H9 (cell line): ENCODE measurements around the gene CCDC12. TPM values are rescaled to one million over a fixed set of nuclear protein-coding genes. Genes with fewer than 3 reads are reported as not detected.

ENCODE experiments used
- DNase-seq: peaks from one replicate; pipeline ENCODE4 v3.0.0-alpha.2; 2017
- H2AFZ ChIP-seq: one replicate; pipeline ENCODE4 v1.6.1; 2013; ENCODE audit warnings: mild to moderate bottlenecking, low read length, control low read depth, moderate library complexity
- H2AK5ac ChIP-seq: 2 replicates; pipeline ENCODE4 v1.6.1; 2013; ENCODE audit warnings: low read length, control low read depth, mixed read lengths; ENCODE audit not compliant: insufficient read length
- H2BK120ac ChIP-seq: one replicate; pipeline ENCODE4 v1.6.1; 2013; ENCODE audit warnings: low read depth, mild to moderate bottlenecking, low read length, control low read depth, inconsistent platforms; ENCODE audit not compliant: poor library complexity, severe bottlenecking
- H2BK12ac ChIP-seq: 2 replicates; pipeline ENCODE4 v1.6.1; 2013; ENCODE audit warnings: low read length, control low read depth, mixed read lengths, low read depth; ENCODE audit not compliant: insufficient read length
- H2BK15ac ChIP-seq: 2 replicates; pipeline ENCODE4 v1.6.1; 2013; ENCODE audit warnings: low read depth, low read length, control low read depth
- H2BK20ac ChIP-seq: one replicate; pipeline ENCODE4 v1.6.1; 2013; ENCODE audit warnings: low read depth, mild to moderate bottlenecking, low read length, control low read depth, inconsistent platforms; ENCODE audit not compliant: poor library complexity, severe bottlenecking
- H2BK5ac ChIP-seq: 2 replicates; pipeline ENCODE4 v1.6.1; 2013; ENCODE audit warnings: low read length, control low read depth, mixed read lengths; ENCODE audit not compliant: insufficient read length
- H3K14ac ChIP-seq: 2 replicates; pipeline ENCODE4 v1.6.1; 2013; ENCODE audit warnings: low read length, control low read depth; ENCODE audit not compliant: insufficient read depth
- H3K18ac ChIP-seq: 2 replicates; pipeline ENCODE4 v1.6.1; 2013; ENCODE audit warnings: low read depth, mild to moderate bottlenecking, mixed read lengths, low read length, control low read depth; ENCODE audit not compliant: insufficient read length
- H3K23ac ChIP-seq: 2 replicates; pipeline ENCODE4 v1.6.1; 2013; ENCODE audit warnings: low read length, control low read depth, mixed read lengths, low read depth; ENCODE audit not compliant: insufficient read length
- H3K23me2 ChIP-seq: 2 replicates; pipeline ENCODE4 v1.6.1; 2013; ENCODE audit warnings: low read depth, mild to moderate bottlenecking, mixed read lengths, low read length, control low read depth; ENCODE audit not compliant: insufficient read length, poor library complexity, severe bottlenecking
- H3K27ac ChIP-seq: 2 replicates; pipeline ENCODE4 v1.5.1; 2013; ENCODE audit warnings: low read length, control low read depth, mixed read lengths, low read depth; ENCODE audit not compliant: insufficient read length
- H3K27me3 ChIP-seq: 2 replicates; pipeline ENCODE4 v1.6.1; 2013; ENCODE audit warnings: low read length, control low read depth, inconsistent platforms; ENCODE audit not compliant: insufficient read depth
- H3K4ac ChIP-seq: 2 replicates; pipeline ENCODE4 v1.6.1; 2013; ENCODE audit warnings: low read depth, mild to moderate bottlenecking, control low read depth, inconsistent platforms, low read length, moderate library complexity
- H3K4me1 ChIP-seq: 2 replicates; pipeline ENCODE4 v1.6.1; 2013; ENCODE audit warnings: low read length, control low read depth, inconsistent platforms; ENCODE audit not compliant: insufficient read depth
- H3K4me2 ChIP-seq: 2 replicates; pipeline ENCODE4 v1.6.1; 2013; ENCODE audit warnings: low read length, control low read depth, mixed read lengths; ENCODE audit not compliant: insufficient read length, insufficient read depth
- H3K56ac ChIP-seq: 2 replicates; pipeline ENCODE4 v1.6.1; 2013; ENCODE audit warnings: low read depth, mild to moderate bottlenecking, mixed read lengths, low read length, control low read depth; ENCODE audit not compliant: insufficient read length
- H3K79me1 ChIP-seq: 2 replicates; pipeline ENCODE4 v1.6.1; 2013; ENCODE audit warnings: low read depth, mild to moderate bottlenecking, moderate library complexity, low read length, control low read depth, inconsistent platforms; ENCODE audit not compliant: insufficient read depth, poor library complexity, severe bottlenecking
- H3K79me2 ChIP-seq: 2 replicates; pipeline ENCODE4 v1.6.1; 2013; ENCODE audit warnings: low read length, control low read depth, inconsistent platforms; ENCODE audit not compliant: insufficient read depth
- H3K9ac ChIP-seq: 2 replicates; pipeline ENCODE4 v1.6.1; 2013; ENCODE audit warnings: low read length, control low read depth, mixed read lengths; ENCODE audit not compliant: insufficient read length; ENCODE audit errors: extremely low read depth
- H3K9me3 ChIP-seq: one replicate; pipeline ENCODE4 v1.6.1; 2013; ENCODE audit warnings: low read depth, low read length, inconsistent platforms; ENCODE audit not compliant: control insufficient read depth
- H3T11ph ChIP-seq: one replicate; pipeline ENCODE4 v1.6.1; 2013; ENCODE audit warnings: mild to moderate bottlenecking, low read length, control low read depth, inconsistent platforms
- H4K20me1 ChIP-seq: one replicate; pipeline ENCODE4 v1.6.1; 2013; ENCODE audit not compliant: control insufficient read depth, insufficient read length, insufficient read depth
- H4K5ac ChIP-seq: 2 replicates; pipeline ENCODE4 v1.6.1; 2013; ENCODE audit warnings: low read depth, mild to moderate bottlenecking, mixed read lengths, low read length, control low read depth; ENCODE audit not compliant: insufficient read length
- H4K8ac ChIP-seq: replicated peaks from 2 replicates; pipeline ENCODE4 v1.6.1; 2013; ENCODE audit warnings: low read length, control low read depth, mixed read lengths, low read depth; ENCODE audit not compliant: insufficient read length
- H4K91ac ChIP-seq: 2 replicates; pipeline ENCODE4 v1.6.1; 2013; ENCODE audit warnings: low read depth, mild to moderate bottlenecking, moderate library complexity, mixed read lengths, low read length, control low read depth; ENCODE audit not compliant: insufficient read length
- H3K27ac Mint-ChIP-seq, 3 experiments: 2 replicates in 2 of 3; 3 replicates in 1 of 3; pipeline ENCODE4 v1.8.0; 2020 to 2021; ENCODE audit warnings: mixed read lengths in 3 of 3, mild to moderate bottlenecking in 1 of 3, moderate library complexity in 1 of 3
- H3K27me3 Mint-ChIP-seq: 2 replicates; pipeline ENCODE4 v1.8.0; 2021; ENCODE audit warnings: low read depth, mild to moderate bottlenecking, moderate library complexity, mixed read lengths
- H3K36me3 Mint-ChIP-seq, 3 experiments: 2 replicates in 2 of 3; 3 replicates in 1 of 3; pipeline ENCODE4 v1.8.0; 2020 to 2021; ENCODE audit warnings: low read depth in 3 of 3, mixed read lengths in 3 of 3; ENCODE audit not compliant: insufficient read depth in 1 of 3
- H3K4me1 Mint-ChIP-seq, 2 experiments: 2 replicates each; pipeline ENCODE4 v1.8.0; 2020; ENCODE audit warnings: mixed read lengths in 2 of 2
- H3K4me3 Mint-ChIP-seq, 2 experiments: 2 replicates in 1 of 2; 3 replicates in 1 of 2; pipeline ENCODE4 v1.8.0; 2020 to 2021; ENCODE audit warnings: mild to moderate bottlenecking in 2 of 2, mixed read lengths in 2 of 2, moderate library complexity in 1 of 2
- H3K9me3 Mint-ChIP-seq, 2 experiments: 2 replicates in 1 of 2; 3 replicates in 1 of 2; pipeline ENCODE4 v1.8.0; 2020; ENCODE audit warnings: mild to moderate bottlenecking in 2 of 2, mixed read lengths in 2 of 2, moderate library complexity in 1 of 2
- CTCF ChIP-seq: fragments of 200-600 bp; sonication (generic); conservative IDR thresholded peaks from 3 replicates; pipeline ENCODE4 v1.8.0; 2021; ENCODE audit warnings: antibody characterized with exemption, mild to moderate bottlenecking
- WGBS: extraction: QIAGEN DNeasy Blood & Tissue Kit; methylation state at CpG from one replicate; pipeline ENCODE4 v1.1.7; 2013; ENCODE audit warnings: missing lambda C conversion rate, low lambda C conversion rate, mixed read lengths; ENCODE audit not compliant: insufficient read length; ENCODE audit errors: extremely low coverage; 5-methylcytosine and 5-hydroxymethylcytosine counted together
- total RNA-seq: library from RNA; stranded (reverse); gene quantifications from 2 replicates; pipeline ENCODE4 v1.2.1, GENCODE V29; 2021

CCDC12 gene
- total RNA-seq, 1 experiment from 2014 or later = 54.0 TPM

GRCh38 chr3:46991406-46992165, 15.0 kb upstream of the CCDC12 start:
- H4K8ac ChIP-seq = no peak overlapping the region
- H2BK12ac ChIP-seq = no peak overlapping the region
- TF ChIP-seq CTCF = no peak
- H3K79me1 ChIP-seq = no peaks in the 10 kb centered on the region
- no peak overlapping the region for H2BK120ac ChIP-seq
- H2BK15ac ChIP-seq = no peak overlapping the region
- no peak overlapping the region for H3T11ph ChIP-seq
- H3K79me2 ChIP-seq = no peaks in the 10 kb centered on the region
- H2AK5ac ChIP-seq = no peak overlapping the region
- no peaks in the 10 kb centered on the region for H3K27me3 ChIP-seq
- no peak overlapping the region for H3K27ac Mint-ChIP-seq
- no peaks in the 10 kb centered on the region for H3K23me2 ChIP-seq
- H3K14ac ChIP-seq = no peak overlapping the region; the same call in 1 of the 2 replicates
- no peak overlapping the region for H2BK5ac ChIP-seq
- no peak overlapping the region for H4K5ac ChIP-seq
- H3K9ac ChIP-seq = no peak overlapping the region
- no CpG with 5 or more reads among the region's 16 CpGs for WGBS
- peaks cover 15 to 30% (median 16%) of the 10 kb centered on the region in 3 experiments for H3K36me3 Mint-ChIP-seq
- no peak overlapping the region for H3K4me3 Mint-ChIP-seq
- H4K91ac ChIP-seq = no peak overlapping the region
- H2AFZ ChIP-seq = no peak overlapping the region
- peaks cover 4% of the 10 kb centered on the region; the same call in 1 of the 2 replicates for H3K4me1 ChIP-seq
- H3K4ac ChIP-seq = no peak overlapping the region
- no peaks in the 10 kb centered on the region for H4K20me1 ChIP-seq
- H3K9me3 Mint-ChIP-seq = no peaks in the 10 kb centered on the region
- no peak for DNase-seq
- H3K9me3 ChIP-seq = no peaks in the 10 kb centered on the region
- H3K27me3 Mint-ChIP-seq = no peaks in the 10 kb centered on the region
- no peak overlapping the region for H2BK20ac ChIP-seq
- no peak overlapping the region for H3K18ac ChIP-seq
- H3K23ac ChIP-seq = no peak overlapping the region
- H3K56ac ChIP-seq = no peak overlapping the region
- peaks cover 27 to 33% of the 10 kb centered on the region in 2 experiments for H3K4me1 Mint-ChIP-seq
- no peak overlapping the region for H3K4me2 ChIP-seq
- H3K27ac ChIP-seq = no peak overlapping the region
